HepG2 (cell line): ENCODE results near the gene MPC1. TPM values are rescaled to one million over a fixed set of nuclear protein-coding genes. Genes with fewer than 3 reads are reported as not detected.

Experiments used
- ATAC-seq: fragments of 200-7000 bp; cut with Tn5 transposase; 3 replicates; pipeline ENCODE4 v1.9.1; 2020; ENCODE audit warnings: mild to moderate bottlenecking, moderate library complexity
- BruUV-seq: library from RNA; stranded (reverse); fragments of 400-500 nt; replicated peaks from 2 replicates; lab custom pipeline; 2021; lab: Mats Ljungman, UMichigan
- CTCF ChIA-PET: fragments of 300-600 bp; formaldehyde crosslinking; extraction: SDS; loops from one replicate; lab custom pipeline; 2021; ENCODE audit warnings: low total read pairs, inconsistent platforms, low intra/inter-chr PET ratio; lab: Yijun Ruan, JAX
- POLR2A ChIA-PET: fragments of 350-600 bp; sonication (Branson Sonifier 250); formaldehyde crosslinking; loops from one replicate; lab custom pipeline; 2020; ENCODE audit warnings: antibody characterized with exemption, inconsistent platforms; lab: Yijun Ruan, JAX
- DNase-seq: peaks from one replicate; pipeline ENCODE4 v3.0.0-alpha.2; 2015; ENCODE audit warnings: low spot score
- FAIRE-seq: peaks from 3 replicates; lab custom pipeline; 2011; peaks lifted over from hg19 to GRCh38; lab: Jason Lieb, UNC
- H2AFZ ChIP-seq: one replicate; pipeline ENCODE4 v1.6.1; 2011; ENCODE audit warnings: low read length, inconsistent platforms
- H3K27ac ChIP-seq: fragments of 300-600 bp; 3 replicates; pipeline ENCODE4 v1.8.0; 2011; ENCODE audit warnings: mixed run types, mild to moderate bottlenecking, mixed read lengths, low read length, inconsistent platforms; ENCODE audit not compliant: insufficient read depth; ENCODE audit errors: extremely low read length
- H3K27me3 ChIP-seq, 2 experiments: fragments of 200-600 bp in 1 of 2; 2 replicates in 1 of 2; 3 replicates in 1 of 2; pipeline versions ENCODE4 v1.6.0 to v1.8.0; 2011; ENCODE audit warnings: low read length in 2 of 2, mild to moderate bottlenecking in 2 of 2, moderate library complexity in 2 of 2, inconsistent platforms in 1 of 2; ENCODE audit not compliant: insufficient read depth in 2 of 2, control insufficient read depth in 1 of 2
- H3K36me3 ChIP-seq, 2 experiments: fragments of 200-600 bp in 1 of 2; replicated peaks in 1 of 2; 2 replicates in 1 of 2; 3 replicates in 1 of 2; pipeline versions ENCODE4 v1.5.1 to v1.8.0; 2011; ENCODE audit warnings: low read length in 2 of 2, inconsistent platforms in 1 of 2; ENCODE audit not compliant: insufficient read depth in 2 of 2, control insufficient read depth in 1 of 2
- H3K4me1 ChIP-seq: 2 replicates; pipeline ENCODE4 v1.5.1; 2012; ENCODE audit warnings: low read length, inconsistent platforms; ENCODE audit not compliant: insufficient read depth
- H3K4me2 ChIP-seq: 2 replicates; pipeline ENCODE4 v1.6.0; 2011; ENCODE audit warnings: low read depth, low read length, inconsistent platforms
- H3K4me3 ChIP-seq, 3 experiments: fragments of 200-600 bp in 1 of 3; sonication (generic), shearing (Covaris generic) in 1 of 3; replicated peaks in 1 of 3; 2 replicates each; pipeline ENCODE4 v1.5.1; 2011 to 2016; ENCODE audit warnings: low read length in 3 of 3, inconsistent platforms in 2 of 3, low read depth in 2 of 3, mild to moderate bottlenecking in 2 of 3, control low read depth in 1 of 3, mixed read lengths in 1 of 3; ENCODE audit not compliant: insufficient read depth in 1 of 3
- H3K79me2 ChIP-seq: one replicate; pipeline ENCODE4 v1.6.1; 2011; ENCODE audit warnings: low read length, inconsistent platforms; ENCODE audit not compliant: insufficient read depth
- H3K9ac ChIP-seq: 2 replicates; pipeline ENCODE4 v1.6.0; 2011; ENCODE audit warnings: mild to moderate bottlenecking, low read depth, low read length, inconsistent platforms; ENCODE audit not compliant: insufficient read depth
- H3K9me3 ChIP-seq: 2 replicates; pipeline ENCODE4 v1.5.1; 2012; ENCODE audit warnings: mild to moderate bottlenecking, low read length
- H4K20me1 ChIP-seq: 2 replicates; pipeline ENCODE4 v1.6.0; 2011; ENCODE audit warnings: inconsistent platforms, mild to moderate bottlenecking, low read length, moderate library complexity; ENCODE audit not compliant: insufficient read depth
- ATF7 ChIP-seq, 2 experiments: fragments of 450-650 bp in 1 of 2; sonication (generic) in 1 of 2; formaldehyde crosslinking in 1 of 2; IDR thresholded peaks; 2 replicates each; pipeline versions ENCODE4 v1.4.0 to v1.6.1; 2016 to 2020; ENCODE audit warnings: antibody characterized with exemption in 1 of 2, mild to moderate bottlenecking in 1 of 2, missing genetic modification reagents in 1 of 2
- ATM ChIP-seq: fragments of 450-650 bp; IDR thresholded peaks from 2 replicates; pipeline ENCODE4 v1.7.1; 2017; ENCODE audit warnings: mild to moderate bottlenecking, borderline replicate concordance
- CBFB ChIP-seq: sonication (generic); formaldehyde crosslinking; IDR thresholded peaks from 2 replicates; pipeline ENCODE4 v1.4.0; 2020; ENCODE audit warnings: missing genetic modification reagents
- DR1 ChIP-seq: sonication (generic); formaldehyde crosslinking; IDR thresholded peaks from 2 replicates; pipeline ENCODE4 v1.8.0; 2021; ENCODE audit warnings: mild to moderate bottlenecking, missing genetic modification reagents, inconsistent platforms
- LBX2 ChIP-seq: sonication (generic); formaldehyde crosslinking; IDR thresholded peaks from 2 replicates; pipeline ENCODE4 v1.5.0; 2020; ENCODE audit warnings: missing genetic modification reagents, mild to moderate bottlenecking, borderline replicate concordance
- MED8 ChIP-seq: sonication (generic); formaldehyde crosslinking; IDR thresholded peaks from 2 replicates; pipeline ENCODE4 v1.8.1; 2023; ENCODE audit warnings: mild to moderate bottlenecking, missing genetic modification reagents; ENCODE audit not compliant: insufficient replicate concordance
- NFKBIZ ChIP-seq: IDR thresholded peaks from 2 replicates; pipeline ENCODE4 v1.6.1; 2018; ENCODE audit warnings: missing genetic modification reagents, missing compliant biosample characterization
- PAF1 ChIP-seq: IDR thresholded peaks from 2 replicates; pipeline ENCODE4 v1.6.1; 2016; ENCODE audit warnings: missing genetic modification reagents, missing compliant biosample characterization
- SNAI1 ChIP-seq: sonication (generic); formaldehyde crosslinking; IDR thresholded peaks from 2 replicates; pipeline ENCODE4 v1.5.0; 2020; ENCODE audit warnings: mild to moderate bottlenecking, missing genetic modification reagents, borderline replicate concordance
- STAG1 ChIP-seq: sonication (generic); formaldehyde crosslinking; IDR thresholded peaks from 2 replicates; pipeline ENCODE4 v1.4.0; 2020; ENCODE audit warnings: missing genetic modification reagents
- TCF12 ChIP-seq, 2 experiments: fragments of 450-650 bp in 1 of 2; sonication (generic) in 1 of 2; formaldehyde crosslinking in 1 of 2; IDR thresholded peaks; 2 replicates each; pipeline versions ENCODE4 v1.6.1 to v1.8.0; 2017 to 2022; ENCODE audit warnings: antibody characterized with exemption in 1 of 2, mild to moderate bottlenecking in 1 of 2, missing genetic modification reagents in 1 of 2, moderate library complexity in 1 of 2
- U2AF2 ChIP-seq: fragments of 200-400 bp; formaldehyde crosslinking; IDR thresholded peaks from 2 replicates; pipeline ENCODE4 v1.6.1; 2017; ENCODE audit warnings: low read depth, mild to moderate bottlenecking, low read length
- ZGPAT ChIP-seq: IDR thresholded peaks from 2 replicates; pipeline ENCODE4 v1.6.1; 2016; ENCODE audit warnings: mild to moderate bottlenecking
- ZNF232 ChIP-seq: sonication (generic); formaldehyde crosslinking; IDR thresholded peaks from 2 replicates; pipeline ENCODE4 v1.4.0; 2020; ENCODE audit warnings: missing genetic modification reagents, borderline replicate concordance
- ZNF274 ChIP-seq: sonication (generic); formaldehyde crosslinking; IDR thresholded peaks from 2 replicates; pipeline ENCODE4 v1.5.1; 2020; ENCODE audit warnings: mild to moderate bottlenecking, missing genetic modification reagents
- ZNF333 ChIP-seq: sonication (generic); formaldehyde crosslinking; IDR thresholded peaks from 2 replicates; pipeline ENCODE4 v1.4.0; 2020; ENCODE audit warnings: mild to moderate bottlenecking, missing genetic modification reagents, borderline replicate concordance
- ZNF766 ChIP-seq: sonication (generic); formaldehyde crosslinking; IDR thresholded peaks from 2 replicates; pipeline ENCODE4 v1.5.0; 2020; ENCODE audit warnings: missing genetic modification reagents, borderline replicate concordance
- ZNF841 ChIP-seq: sonication (generic); formaldehyde crosslinking; IDR thresholded peaks from 2 replicates; pipeline ENCODE4 v1.8.1; 2023; ENCODE audit warnings: missing genetic modification reagents, borderline replicate concordance
- ZZZ3 ChIP-seq: sonication (generic); formaldehyde crosslinking; IDR thresholded peaks from 2 replicates; pipeline ENCODE4 v1.4.0; 2020; ENCODE audit warnings: missing genetic modification reagents, mild to moderate bottlenecking, borderline replicate concordance
- WGBS: methylation state at CpG from one replicate; pipeline ENCODE4 v1.1.6; 2017; ENCODE audit warnings: low lambda C conversion rate; 5-methylcytosine and 5-hydroxymethylcytosine counted together
- in situ Hi-C: cut with HindIII; loops from 2 replicates; pipeline ENCODE4 v1.10.0; 2017; ENCODE audit warnings: low pct_unique_long_range_greater_than_20kb; ENCODE audit not compliant: extremely low pct_ligation_motif_present
- intact Hi-C: fragments of 100-400 bp; cut with micrococcal nuclease; formaldehyde crosslinking; loops from one replicate; pipeline ENCODE4 v1.10.0; 2022; ENCODE audit not compliant: unreplicated experiment
- polyA plus RNA-seq, 8 experiments: library from polyadenylated mRNA; depleted of rRNA in 3 of 8; stranded (reverse) in 7 of 8; unstranded in 1 of 8; fragments of >200 nt; fragmentation: Illumina TruSeq in 4 of 8; extraction: Trizol in 4 of 8; gene quantifications; 2 replicates each; pipeline versions ENCODE4 v1.2.1 to v1.2.3, GENCODE V29; 2011 to 2016; ENCODE audit warnings: low read depth in 4 of 8, missing spikeins in 1 of 8, mixed read lengths in 1 of 8; ENCODE audit not compliant: insufficient read depth in 1 of 8
- total RNA-seq, 5 experiments: library from RNA; depleted of rRNA; stranded (reverse); fragments of >200 nt; fragmentation: Illumina TruSeq; extraction: Trizol; gene quantifications; 2 replicates each; pipeline ENCODE4 v1.2.3, GENCODE V29; 2016; ENCODE audit warnings: low read depth in 1 of 5
- TF ChIP-seq, protein P1 (sequence below): IDR thresholded peaks from 2 replicates; pipeline ENCODE4 v1.6.1; 2012; ENCODE audit warnings: low read length, improper control_type of control experiment

The MPC1 gene
- total and polyA plus RNA-seq, 2 of the 13 experiments (the other 11 are each of a cell fraction or from before 2014, with no cell fraction given) = 189 to 214 TPM

DNA sequence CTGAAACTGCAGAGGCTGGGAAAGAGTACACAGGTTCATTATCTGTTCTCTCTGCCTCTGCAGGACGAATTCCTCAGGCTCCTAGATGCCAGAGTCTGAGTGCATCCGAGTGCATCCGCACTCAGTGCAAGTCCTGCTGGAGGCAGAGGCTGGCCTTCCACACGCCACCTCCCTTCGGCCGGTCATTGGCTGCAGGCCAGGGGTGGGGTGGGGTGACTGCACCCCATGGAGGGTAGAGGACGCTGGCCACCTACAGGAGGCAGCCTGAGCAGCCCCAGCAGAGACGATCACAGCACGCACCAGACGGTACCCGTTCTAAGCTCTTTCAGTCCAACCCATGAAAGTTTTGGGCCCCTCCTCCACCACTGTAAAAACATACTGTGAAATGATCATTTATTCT is 52.1 kb downstream of the MPC1 start:
- ChIA-PET POLR2A (interaction anchor here (0.6 to 1.4 kb wide), 8 partner anchors 12 to 70 kb away, joined by 3 to 11 read pairs (median 4); no protein-coding TSS in a partner anchor), CTCF (interaction anchor here (0.8 to 2.6 kb wide), 3 partner anchors 51 to 70 kb away, joined by 3 to 17 read pairs (median 3); no protein-coding TSS in a partner anchor)
- Histone ChIP-seq H2AFZ (no peak overlapping the region), H3K4me3 (no peak overlapping the region; a peak in 2 of 6 replicates), H3K9ac (no peak overlapping the region), H3K36me3 (peaks cover 17 to 50% of the 10 kb centered on the region in 2 experiments), H3K4me2 (peak overlapping the region; percentile 38), H4K20me1 (peaks cover 28% of the 10 kb centered on the region), H3K27me3 (no peaks in the 10 kb centered on the region), H3K9me3 (no peaks in the 10 kb centered on the region), H3K4me1 (peaks cover 33% of the 10 kb centered on the region; the same call in 1 of the 2 replicates), H3K79me2 (peaks cover 80% of the 10 kb centered on the region), H3K27ac (peak overlapping the region; percentile 7)
- FAIRE-seq (peak; percentile 89), DNase-seq (peak; percentile 89), ATAC-seq (peak; percentile 100)
- no TSS peak for BruUV-seq
- intact Hi-C loops (loop anchor here (1.0 to 2.0 kb wide), 4 partner anchors 31 to 70 kb away; no protein-coding TSS in a partner anchor), in situ Hi-C loops (loop anchor here (5.0 kb wide), 1 partner anchor 42 kb away; no protein-coding TSS in a partner anchor)
- WGBS = 14% methylated on average over 10 of the region's 11 CpGs
- no peak for TF ChIP-seq ZNF232 (CRISPR knock-in tag)
- TF ChIP-seq DR1 (CRISPR knock-in tag) = no peak
- TF ChIP-seq TCF12 (IDR thresholded peaks at IDR 0.05) = no peak
- no peak for TF ChIP-seq TCF12 (CRISPR knock-in tag; IDR thresholded peaks at IDR 0.05)
- TF ChIP-seq ATF7 (IDR thresholded peaks at IDR 0.05) = no peak
- TF ChIP-seq ATF7 (CRISPR knock-in tag; IDR thresholded peaks at IDR 0.05) = no peak
- TF ChIP-seq U2AF2 = no peak
- no peak for TF ChIP-seq ZNF333 (CRISPR knock-in tag)
- TF ChIP-seq, protein P1, sequence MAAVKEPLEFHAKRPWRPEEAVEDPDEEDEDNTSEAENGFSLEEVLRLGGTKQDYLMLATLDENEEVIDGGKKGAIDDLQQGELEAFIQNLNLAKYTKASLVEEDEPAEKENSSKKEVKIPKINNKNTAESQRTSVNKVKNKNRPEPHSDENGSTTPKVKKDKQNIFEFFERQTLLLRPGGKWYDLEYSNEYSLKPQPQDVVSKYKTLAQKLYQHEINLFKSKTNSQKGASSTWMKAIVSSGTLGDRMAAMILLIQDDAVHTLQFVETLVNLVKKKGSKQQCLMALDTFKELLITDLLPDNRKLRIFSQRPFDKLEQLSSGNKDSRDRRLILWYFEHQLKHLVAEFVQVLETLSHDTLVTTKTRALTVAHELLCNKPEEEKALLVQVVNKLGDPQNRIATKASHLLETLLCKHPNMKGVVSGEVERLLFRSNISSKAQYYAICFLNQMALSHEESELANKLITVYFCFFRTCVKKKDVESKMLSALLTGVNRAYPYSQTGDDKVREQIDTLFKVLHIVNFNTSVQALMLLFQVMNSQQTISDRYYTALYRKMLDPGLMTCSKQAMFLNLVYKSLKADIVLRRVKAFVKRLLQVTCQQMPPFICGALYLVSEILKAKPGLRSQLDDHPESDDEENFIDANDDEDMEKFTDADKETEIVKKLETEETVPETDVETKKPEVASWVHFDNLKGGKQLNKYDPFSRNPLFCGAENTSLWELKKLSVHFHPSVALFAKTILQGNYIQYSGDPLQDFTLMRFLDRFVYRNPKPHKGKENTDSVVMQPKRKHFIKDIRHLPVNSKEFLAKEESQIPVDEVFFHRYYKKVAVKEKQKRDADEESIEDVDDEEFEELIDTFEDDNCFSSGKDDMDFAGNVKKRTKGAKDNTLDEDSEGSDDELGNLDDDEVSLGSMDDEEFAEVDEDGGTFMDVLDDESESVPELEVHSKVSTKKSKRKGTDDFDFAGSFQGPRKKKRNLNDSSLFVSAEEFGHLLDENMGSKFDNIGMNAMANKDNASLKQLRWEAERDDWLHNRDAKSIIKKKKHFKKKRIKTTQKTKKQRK = no peak
- no peak for TF ChIP-seq NFKBIZ (CRISPR knock-in tag)
- peak; percentile 81 for TF ChIP-seq STAG1 (CRISPR knock-in tag)
- TF ChIP-seq ZGPAT (CRISPR knock-in tag) = peak; percentile 83
- TF ChIP-seq ZZZ3 = no peak
- TF ChIP-seq PAF1 (CRISPR knock-in tag) = no peak
- no peak for TF ChIP-seq MED8
- TF ChIP-seq ZNF274 (CRISPR knock-in tag) = peak; percentile 66; the same call in 1 of the 2 replicates
- TF ChIP-seq ZNF766 (CRISPR knock-in tag) = no peak
- TF ChIP-seq ATM = no peak
- TF ChIP-seq CBFB (CRISPR knock-in tag) = peak; percentile 64; the same call in 1 of the 2 replicates
- TF ChIP-seq ZNF841 (CRISPR knock-in tag) = no peak
- no peak for TF ChIP-seq LBX2 (CRISPR knock-in tag)
- TF ChIP-seq SNAI1 = no peak
